Transverse colon (tissue), 4 donors: ENCODE data around the gene KCNMB3. TPM values are rescaled to one million over a fixed set of nuclear protein-coding genes. Genes with fewer than 3 reads are reported as not detected.
"Not testable (repeated sequence)": the region's sequence is repeated elsewhere in the genome, so short reads cannot be mapped to it uniquely, and the experiment has no call there.

ENCODE experiments used
- DNase-seq: peaks from one replicate; pipeline ENCODE4 v3.0.0-alpha.2; 2019
- H3K27ac ChIP-seq, 4 donors: fragments of 200-600 bp; sonication (generic); 2 replicates each; pipeline ENCODE4 v1.5.1; 2016 to 2018; ENCODE audit warnings: inconsistent platforms in 4 of 4
- H3K27me3 ChIP-seq: fragments of 200-600 bp; sonication (generic); 2 replicates; pipeline ENCODE4 v1.5.1; 2017; ENCODE audit warnings: inconsistent platforms
- H3K36me3 ChIP-seq, 4 donors: fragments of 200-600 bp; sonication (generic); 2 replicates each; pipeline ENCODE4 v1.5.1; 2017 to 2019; ENCODE audit warnings: inconsistent platforms in 4 of 4
- H3K4me1 ChIP-seq, 4 donors: fragments of 200-600 bp; sonication (generic); 2 replicates each; pipeline ENCODE4 v1.5.1; 2017 to 2020; ENCODE audit warnings: inconsistent platforms in 4 of 4
- H3K4me3 ChIP-seq, 4 donors: fragments of 200-600 bp; sonication (generic); 1 replicate in 1 of 4; 2 replicates in 3 of 4; pipeline versions ENCODE4 v1.5.1 to v1.6.1; 2017 to 2019; ENCODE audit warnings: inconsistent platforms in 4 of 4
- H3K9me3 ChIP-seq, 2 donors: fragments of 200-600 bp; sonication (generic); 2 replicates each; pipeline ENCODE4 v1.5.1; 2017 to 2019; ENCODE audit warnings: inconsistent platforms in 2 of 2
- EP300 ChIP-seq: sonication (generic); formaldehyde crosslinking; IDR thresholded peaks from one replicate; pipeline ENCODE4 v1.6.1; 2017; ENCODE audit warnings: antibody characterized with exemption, low read depth
- POLR2A ChIP-seq: fragments of 450-650 bp; IDR thresholded peaks from one replicate; pipeline ENCODE4 v1.6.1; 2016; ENCODE audit warnings: antibody characterized with exemption, mild to moderate bottlenecking, moderate library complexity
- POLR2AphosphoS5 ChIP-seq, 3 donors: sonication (generic); formaldehyde crosslinking; IDR thresholded peaks; one replicate each; pipeline ENCODE4 v1.6.1; 2016; ENCODE audit warnings: antibody characterized with exemption in 3 of 3
- WGBS, 2 donors: methylation state at CpG; one replicate each; pipeline ENCODE4 v1.1.5; 2018; ENCODE audit warnings: low coverage in 1 of 2; 5-methylcytosine and 5-hydroxymethylcytosine counted together
- in situ Hi-C, 4 donors: fragments of 200-750 bp; cut with MboI; loops; one replicate each; pipeline versions ENCODE4 v1.15.0 to v1.15.1; 2017; ENCODE audit warnings: low sequenced_read_pairs in 3 of 4, low pct_ligation_motif_present in 1 of 4, low pct_unique_long_range_greater_than_20kb in 1 of 4
- intact Hi-C: fragments of 100-400 bp; cut with DNase I; formaldehyde crosslinking; loops from one replicate; pipeline ENCODE4 v1.15.1; 2023; ENCODE audit warnings: low total_unique reads
- total RNA-seq, 4 donors: library from RNA; depleted of rRNA; stranded (reverse); fragments of >200 nt; gene quantifications; one replicate each; pipeline ENCODE4 v1.1.0, GENCODE V29; 2016
- TF ChIP-seq, protein P1 (sequence below), 5 experiments: fragments of 200-600 bp in 3 of 5; fragments of 450-650 bp in 2 of 5; sonication (generic) in 3 of 5; IDR thresholded peaks; 1 replicate in 2 of 5; 2 replicates in 3 of 5; pipeline ENCODE4 v1.5.1; 2016 to 2017; ENCODE audit warnings: antibody characterized with exemption in 5 of 5, inconsistent platforms in 3 of 5, mild to moderate bottlenecking in 2 of 5, moderate library complexity in 1 of 5

KCNMB3 gene
- total RNA-seq, 4 donors from 2014 or later: 1.1 to 6.8 (median 2.7) TPM

DNA sequence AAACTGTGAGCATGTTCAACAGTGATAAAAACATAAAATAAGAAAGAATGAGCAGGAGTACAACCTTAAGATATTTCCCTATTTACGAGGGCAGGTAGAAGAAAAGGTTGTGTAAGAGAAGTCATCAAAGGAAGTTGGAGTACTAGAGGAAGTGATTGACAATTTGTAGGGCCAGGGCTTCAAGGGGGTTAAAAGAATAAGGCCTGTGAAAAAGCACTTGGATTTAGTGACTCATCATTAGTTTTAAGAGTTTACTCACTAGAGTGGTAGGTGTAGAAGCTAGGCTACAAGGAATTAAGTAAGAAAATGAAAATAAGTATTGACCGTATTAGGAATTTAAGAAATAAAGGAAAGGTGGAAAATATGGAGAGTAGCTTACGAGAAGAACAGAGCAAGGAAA, 23.6 kb downstream of the KCNMB3 start:
- in situ Hi-C loops: no loop called here
- Histone ChIP-seq H3K4me1 (no peaks in the 10 kb centered on the region), H3K4me3 (no peak overlapping the region), H3K9me3 (no peaks in the 10 kb centered on the region), H3K27ac (no peak overlapping the region), H3K36me3 (peaks cover 0 to 37% (median 11%) of the 10 kb centered on the region in 4 donors), H3K27me3 (no peaks in the 10 kb centered on the region)
- TF ChIP-seq, protein P1, sequence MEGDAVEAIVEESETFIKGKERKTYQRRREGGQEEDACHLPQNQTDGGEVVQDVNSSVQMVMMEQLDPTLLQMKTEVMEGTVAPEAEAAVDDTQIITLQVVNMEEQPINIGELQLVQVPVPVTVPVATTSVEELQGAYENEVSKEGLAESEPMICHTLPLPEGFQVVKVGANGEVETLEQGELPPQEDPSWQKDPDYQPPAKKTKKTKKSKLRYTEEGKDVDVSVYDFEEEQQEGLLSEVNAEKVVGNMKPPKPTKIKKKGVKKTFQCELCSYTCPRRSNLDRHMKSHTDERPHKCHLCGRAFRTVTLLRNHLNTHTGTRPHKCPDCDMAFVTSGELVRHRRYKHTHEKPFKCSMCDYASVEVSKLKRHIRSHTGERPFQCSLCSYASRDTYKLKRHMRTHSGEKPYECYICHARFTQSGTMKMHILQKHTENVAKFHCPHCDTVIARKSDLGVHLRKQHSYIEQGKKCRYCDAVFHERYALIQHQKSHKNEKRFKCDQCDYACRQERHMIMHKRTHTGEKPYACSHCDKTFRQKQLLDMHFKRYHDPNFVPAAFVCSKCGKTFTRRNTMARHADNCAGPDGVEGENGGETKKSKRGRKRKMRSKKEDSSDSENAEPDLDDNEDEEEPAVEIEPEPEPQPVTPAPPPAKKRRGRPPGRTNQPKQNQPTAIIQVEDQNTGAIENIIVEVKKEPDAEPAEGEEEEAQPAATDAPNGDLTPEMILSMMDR (IDR thresholded peaks at IDR 0.05): no peak
- TF ChIP-seq EP300 (no peak), POLR2A (no peak), POLR2AphosphoS5 (IDR thresholded peaks at IDR 0.05) (no peak)
- intact Hi-C loops: no loop called here
- WGBS, 2 donors: 82 to 93% methylated on average over 3 of the region's 3 CpGs
- DNase-seq: no peak

DNA sequence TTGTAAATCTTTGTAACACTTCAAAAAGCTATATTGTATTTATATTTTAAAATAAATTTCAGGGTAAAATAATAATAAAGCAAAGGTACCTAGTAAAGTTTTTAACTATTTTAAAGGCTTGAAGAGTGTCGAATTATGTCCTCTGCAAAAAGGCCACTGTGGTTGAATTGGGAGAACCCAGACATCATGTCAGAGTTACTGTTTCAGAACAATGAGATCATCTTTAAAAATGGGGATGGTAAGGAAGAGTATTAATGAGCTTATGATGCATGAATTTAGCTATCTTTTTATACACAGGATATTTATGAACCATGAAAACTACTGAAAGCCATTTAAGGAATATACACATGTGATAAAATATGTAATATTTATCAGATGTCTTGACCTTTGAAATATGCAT, 26.3 kb downstream of the KCNMB3 start:
- TF ChIP-seq EP300 (no peak), POLR2AphosphoS5 (IDR thresholded peaks at IDR 0.05) (no peak), POLR2A (no peak)
- TF ChIP-seq, protein P1 (IDR thresholded peaks at IDR 0.05): no peak
- DNase-seq: no peak
- peaks cover 0 to 20% (median 5%) of the 10 kb centered on the region in 4 donors for H3K36me3 ChIP-seq
- H3K9me3 ChIP-seq: no peaks in the 10 kb centered on the region
- in situ Hi-C loops (no loop called here), intact Hi-C loops (no loop called here)
- no peaks in the 10 kb centered on the region for H3K27me3 ChIP-seq
- no peak overlapping the region for H3K27ac ChIP-seq
- H3K4me1 ChIP-seq: no peaks in the 10 kb centered on the region
- 88 to 100% methylated on average over 1 of the region's 1 CpG for WGBS, 2 donors
- no peak overlapping the region for H3K4me3 ChIP-seq

DNA sequence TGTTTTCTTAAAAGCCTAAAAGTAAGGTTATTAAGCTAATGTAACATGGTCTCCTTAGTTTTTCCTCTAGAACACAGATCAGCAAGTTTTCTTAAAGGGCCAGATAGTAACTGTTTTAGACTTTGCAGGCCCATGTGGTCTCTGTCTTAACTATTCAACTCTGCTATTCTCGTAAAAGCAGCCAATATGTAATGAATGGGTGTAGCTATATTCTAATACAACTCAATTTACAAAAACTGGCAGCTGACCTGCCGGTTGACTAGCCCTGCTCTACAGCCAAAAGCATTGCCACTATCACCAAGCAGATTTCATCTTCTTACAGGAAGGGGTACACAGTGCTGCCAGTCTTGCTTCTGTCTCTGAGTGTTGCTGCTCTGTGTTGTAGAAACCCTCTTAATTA, 27.4 kb downstream of the KCNMB3 start:
- H3K4me3 ChIP-seq: no peak overlapping the region
- in situ Hi-C loops (no loop called here), intact Hi-C loops (no loop called here)
- H3K4me1 ChIP-seq: no peaks in the 10 kb centered on the region
- 81 to 86% methylated on average over 2 of the region's 2 CpGs for WGBS, 2 donors
- no peak for DNase-seq
- no peaks in the 10 kb centered on the region for H3K27me3 ChIP-seq
- TF ChIP-seq, protein P1 (IDR thresholded peaks at IDR 0.05): no peak
- TF ChIP-seq EP300: no peak
- no peak for TF ChIP-seq POLR2AphosphoS5 (IDR thresholded peaks at IDR 0.05)
- TF ChIP-seq POLR2A: no peak
- no peak overlapping the region for H3K27ac ChIP-seq
- H3K9me3 ChIP-seq: no peaks in the 10 kb centered on the region
- peaks cover 0 to 15% (median 5%) of the 10 kb centered on the region in 4 donors for H3K36me3 ChIP-seq

DNA sequence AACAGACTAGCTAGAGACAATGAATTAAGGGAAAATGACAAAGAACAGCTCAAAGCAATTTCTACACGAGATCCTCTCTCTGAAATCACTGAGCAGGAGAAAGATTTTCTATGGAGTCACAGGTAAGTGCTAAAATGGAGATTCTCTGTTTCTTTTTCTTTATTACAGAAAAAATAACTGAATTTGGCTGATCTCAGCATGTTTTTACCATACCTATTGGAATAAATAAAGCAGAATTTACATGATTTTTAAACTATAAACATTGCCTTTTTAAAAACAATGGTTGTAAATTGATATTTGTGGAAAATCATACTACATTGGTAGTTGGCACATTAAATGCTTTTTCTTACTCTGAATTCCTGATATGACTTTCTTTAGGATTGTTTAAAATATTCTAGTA, 32.7 kb downstream of the KCNMB3 start:
- H3K36me3 ChIP-seq, H3K27ac ChIP-seq, in situ Hi-C loops, H3K4me3 ChIP-seq, H3K4me1 ChIP-seq, intact Hi-C loops, H3K27me3 ChIP-seq, DNase-seq, H3K9me3 ChIP-seq: not testable (repeated sequence)
- WGBS, 2 donors: 83 to 93% methylated on average over 1 of the region's 1 CpG

DNA sequence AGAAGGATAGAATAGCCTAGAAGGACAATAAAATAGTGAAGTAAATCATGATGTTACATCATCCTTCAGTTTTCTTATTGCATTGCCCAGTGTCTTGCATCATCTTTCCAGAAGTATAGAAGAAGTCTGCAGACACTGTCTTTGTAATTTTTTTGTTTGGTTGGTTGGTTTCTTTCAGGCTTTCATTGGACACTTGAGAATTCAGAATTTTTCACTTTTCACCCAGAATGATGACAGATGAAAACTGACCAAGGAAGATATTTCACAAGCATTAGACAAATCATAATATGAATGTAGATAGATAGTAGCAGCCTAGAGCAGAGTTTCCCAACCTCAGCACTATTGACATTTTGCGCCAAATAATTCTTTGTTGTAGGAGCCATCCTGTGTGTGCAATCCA, 35.4 kb downstream of the KCNMB3 start:
- H3K4me1 ChIP-seq, H3K27me3 ChIP-seq, H3K27ac ChIP-seq, in situ Hi-C loops, H3K4me3 ChIP-seq, intact Hi-C loops, H3K36me3 ChIP-seq, H3K9me3 ChIP-seq, DNase-seq: not testable (repeated sequence)
- 100% methylated on average over 1 of the region's 1 CpG; no CpG with 5 or more reads in 1 of the 2 donors for WGBS, 2 donors
